Endothelial cell of umbilical vein (primary cell): Measurements from ENCODE around the gene TTL. TPM values are rescaled to one million over a fixed set of nuclear protein-coding genes. Genes with fewer than 3 reads are reported as not detected.
A peak's percentile ranks its signal among the peaks of the same experiment; 100 is the strongest.

Experiments used
- BruUV-seq: library from RNA; stranded (reverse); fragments of 400-500 nt; replicated peaks from 2 replicates; lab custom pipeline; 2021; lab: Mats Ljungman, UMichigan
- CTCF ChIA-PET: fragments of 300-600, 350-600 bp; sonication (Branson Sonifier 250); formaldehyde crosslinking; loops from one replicate; lab custom pipeline; 2021; ENCODE audit warnings: antibody characterized with exemption, inconsistent platforms; lab: Charles Lee
- POLR2A ChIA-PET: fragments of 300-600, 350-600 bp; sonication (Branson Sonifier 250); formaldehyde crosslinking; loops from one replicate; lab custom pipeline; 2021; ENCODE audit warnings: antibody characterized with exemption, inconsistent platforms; lab: Charles Lee
- DNase-seq: peaks from one replicate; pipeline ENCODE4 v3.0.0-alpha.2; 2011; ENCODE audit warnings: low read depth, low spot score
- FAIRE-seq: peaks from 2 replicates; lab custom pipeline; 2011; peaks lifted over from hg19 to GRCh38; lab: Jason Lieb, UNC
- H2AFZ ChIP-seq: 2 replicates; pipeline ENCODE4 v1.6.0; 2012; ENCODE audit warnings: low read depth, low read length, control low read depth, inconsistent platforms
- H3K27ac ChIP-seq: 2 replicates; pipeline ENCODE4 v1.5.1; 2011; ENCODE audit warnings: low read depth, mild to moderate bottlenecking, control low read depth, low read length, moderate library complexity; ENCODE audit not compliant: insufficient read depth
- H3K27me3 ChIP-seq, 2 experiments: 2 replicates each; pipeline versions ENCODE4 v1.6.0 to v1.6.1; 2011; ENCODE audit warnings: low read length in 2 of 2, mixed read lengths in 1 of 2; ENCODE audit not compliant: control insufficient read depth in 2 of 2, insufficient read depth in 2 of 2
- H3K36me3 ChIP-seq, 2 experiments: 2 replicates in 1 of 2; 3 replicates in 1 of 2; pipeline ENCODE4 v1.5.1; 2011; ENCODE audit warnings: low read length in 2 of 2, mild to moderate bottlenecking in 1 of 2, moderate library complexity in 1 of 2; ENCODE audit not compliant: control insufficient read depth in 2 of 2, insufficient read depth in 2 of 2; ENCODE audit errors: extremely low read depth in 1 of 2
- H3K4me1 ChIP-seq: 3 replicates; pipeline ENCODE4 v1.5.1; 2011; ENCODE audit warnings: mild to moderate bottlenecking, low read length; ENCODE audit not compliant: control insufficient read depth, insufficient read depth; ENCODE audit errors: extremely low read depth
- H3K4me2 ChIP-seq: 2 replicates; pipeline ENCODE4 v1.6.1; 2011; ENCODE audit warnings: low read length, control low read depth, mixed read lengths; ENCODE audit not compliant: insufficient read depth
- H3K4me3 ChIP-seq, 3 experiments: fragments of 200-600 bp in 1 of 3; sonication (generic), shearing (Covaris generic) in 1 of 3; replicated peaks in 1 of 3; 2 replicates each; pipeline ENCODE4 v1.5.1; 2011 to 2016; ENCODE audit warnings: control low read depth in 3 of 3, low read length in 3 of 3, mild to moderate bottlenecking in 2 of 3, inconsistent platforms in 1 of 3, low read depth in 1 of 3, moderate library complexity in 1 of 3; ENCODE audit not compliant: insufficient read depth in 1 of 3
- H3K79me2 ChIP-seq: 2 replicates; pipeline ENCODE4 v1.6.0; 2012; ENCODE audit warnings: low read length, inconsistent platforms; ENCODE audit not compliant: control insufficient read depth, insufficient read depth
- H3K9ac ChIP-seq: replicated peaks from 2 replicates; pipeline ENCODE3; 2011; ENCODE audit warnings: low read length, control low read depth; ENCODE audit not compliant: insufficient read depth; ENCODE audit errors: extremely low read depth
- H3K9me1 ChIP-seq: replicated peaks from 3 replicates; pipeline ENCODE4 v1.6.0; 2011; ENCODE audit warnings: mild to moderate bottlenecking, low read length; ENCODE audit not compliant: control insufficient read depth, insufficient read depth; ENCODE audit errors: extremely low read depth
- H3K9me3 ChIP-seq: replicated peaks from 2 replicates; pipeline ENCODE4 v1.5.1; 2012; ENCODE audit warnings: low read length, inconsistent platforms; ENCODE audit not compliant: control insufficient read depth, insufficient read depth
- H4K20me1 ChIP-seq: replicated peaks from 2 replicates; pipeline ENCODE3; 2011; ENCODE audit warnings: mild to moderate bottlenecking, low read length; ENCODE audit not compliant: control insufficient read depth, insufficient read depth; ENCODE audit errors: extremely low read depth
- EZH2 ChIP-seq: IDR thresholded peaks from 2 replicates; pipeline ENCODE4 v1.6.1; 2012; ENCODE audit warnings: borderline replicate concordance, low read depth, mild to moderate bottlenecking, moderate library complexity, low read length, inconsistent platforms; ENCODE audit not compliant: severe bottlenecking
- FOS ChIP-seq: IDR thresholded peaks from 2 replicates; pipeline ENCODE4 v1.6.1; 2011; ENCODE audit warnings: mild to moderate bottlenecking, low read length, moderate library complexity, borderline replicate concordance; ENCODE audit not compliant: insufficient read depth
- POLR2A ChIP-seq: IDR thresholded peaks from 2 replicates; pipeline ENCODE4 v1.6.1; 2012; ENCODE audit warnings: low read depth, mild to moderate bottlenecking, control low read depth, low read length
- dilution Hi-C: fragments of 300-500 bp; cut with MboI; formaldehyde crosslinking; loops from one replicate; pipeline ENCODE4 v1.15.0; 2019; ENCODE audit warnings: low sequenced_read_pairs; ENCODE audit not compliant: extremely low pct_ligation_motif_present
- intact Hi-C: fragments of 100-400 bp; cut with micrococcal nuclease; formaldehyde crosslinking; loops from one replicate; pipeline ENCODE4 v1.10.0; 2022
- polyA plus RNA-seq, 4 experiments: library from polyadenylated mRNA; depleted of rRNA in 3 of 4; stranded (reverse) in 3 of 4; unstranded in 1 of 4; fragments of >200 nt; gene quantifications; 2 replicates each; pipeline versions ENCODE4 v1.2.1 to v1.2.3, GENCODE V29; 2011 to 2012; ENCODE audit warnings: missing spikeins in 1 of 4
- total RNA-seq: library from RNA; stranded (reverse); gene quantifications from 2 replicates; pipeline ENCODE4 v1.2.3, GENCODE V29; 2021
- TF ChIP-seq, protein P1 (sequence below), 2 donors: IDR thresholded peaks; 1 replicate in 1 of 2; 2 replicates in 1 of 2; pipeline ENCODE4 v1.5.1; 2011; ENCODE audit warnings: low read length in 2 of 2, mild to moderate bottlenecking in 2 of 2, moderate library complexity in 2 of 2, control low read depth in 1 of 2, inconsistent platforms in 1 of 2, low read depth in 1 of 2; ENCODE audit not compliant: insufficient read depth in 1 of 2; ENCODE audit errors: extremely low read depth in 1 of 2

TTL gene
- total and polyA plus RNA-seq, 2 donors (not counting 3 experiments of a cell fraction or from before 2014, with no cell fraction given) = 21.9 to 66.8 TPM

DNA sequence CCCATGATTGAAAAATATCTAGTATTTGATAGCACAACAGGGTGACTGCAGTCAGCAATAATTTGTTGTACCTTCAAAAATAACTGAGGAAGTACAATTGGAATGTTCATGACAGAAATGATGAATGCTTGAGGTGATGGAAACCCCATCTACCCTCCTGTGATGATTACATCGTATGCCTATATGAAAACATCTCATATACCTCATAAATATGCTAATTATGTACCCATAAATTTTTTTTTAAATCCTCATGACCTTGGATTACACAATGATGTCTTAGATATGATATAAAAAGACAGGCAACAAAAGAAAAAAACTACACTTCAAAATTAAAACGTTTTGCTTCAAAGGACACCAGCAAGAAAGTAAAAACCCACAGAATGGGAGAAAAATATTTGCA lies 59.0 kb downstream of the TTL start:
- no peak for DNase-seq
- intact Hi-C loops = no loop called here

More for the DNA sequence above, 59.0 kb downstream of the TTL start:
- no peak for TF ChIP-seq EZH2
- no peak for TF ChIP-seq FOS
- TF ChIP-seq, protein P1, sequence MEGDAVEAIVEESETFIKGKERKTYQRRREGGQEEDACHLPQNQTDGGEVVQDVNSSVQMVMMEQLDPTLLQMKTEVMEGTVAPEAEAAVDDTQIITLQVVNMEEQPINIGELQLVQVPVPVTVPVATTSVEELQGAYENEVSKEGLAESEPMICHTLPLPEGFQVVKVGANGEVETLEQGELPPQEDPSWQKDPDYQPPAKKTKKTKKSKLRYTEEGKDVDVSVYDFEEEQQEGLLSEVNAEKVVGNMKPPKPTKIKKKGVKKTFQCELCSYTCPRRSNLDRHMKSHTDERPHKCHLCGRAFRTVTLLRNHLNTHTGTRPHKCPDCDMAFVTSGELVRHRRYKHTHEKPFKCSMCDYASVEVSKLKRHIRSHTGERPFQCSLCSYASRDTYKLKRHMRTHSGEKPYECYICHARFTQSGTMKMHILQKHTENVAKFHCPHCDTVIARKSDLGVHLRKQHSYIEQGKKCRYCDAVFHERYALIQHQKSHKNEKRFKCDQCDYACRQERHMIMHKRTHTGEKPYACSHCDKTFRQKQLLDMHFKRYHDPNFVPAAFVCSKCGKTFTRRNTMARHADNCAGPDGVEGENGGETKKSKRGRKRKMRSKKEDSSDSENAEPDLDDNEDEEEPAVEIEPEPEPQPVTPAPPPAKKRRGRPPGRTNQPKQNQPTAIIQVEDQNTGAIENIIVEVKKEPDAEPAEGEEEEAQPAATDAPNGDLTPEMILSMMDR (IDR thresholded peaks at IDR 0.05; ENCODE audit: extremely low read depth in 1 of 2, insufficient read depth in 1 of 2, low read depth in 1 of 2, low read length in 2 of 2) = no peak
- no peak for TF ChIP-seq POLR2A
- H2AFZ ChIP-seq = no peak overlapping the region
- H3K4me2 ChIP-seq = peak overlapping the region; percentile 91
- POLR2A ChIA-PET = no interaction called here
- H3K4me1 ChIP-seq = peaks cover 14% of the 10 kb centered on the region
- FAIRE-seq = no peak
- no peak overlapping the region for H3K4me3 ChIP-seq
- H4K20me1 ChIP-seq = no peaks in the 10 kb centered on the region
- H3K9me3 ChIP-seq = no peaks in the 10 kb centered on the region
- no peak overlapping the region for H3K9ac ChIP-seq
- no TSS peak for BruUV-seq
- no peak overlapping the region for H3K27ac ChIP-seq
- no peaks in the 10 kb centered on the region for H3K27me3 ChIP-seq
- H3K36me3 ChIP-seq = no peaks in the 10 kb centered on the region
- H3K9me1 ChIP-seq = no peaks in the 10 kb centered on the region
- dilution Hi-C loops = no loop called here
- CTCF ChIA-PET = no interaction called here
- H3K79me2 ChIP-seq = peaks cover 33% of the 10 kb centered on the region
